ENCODE measurements around the gene SLC38A8. TPM values are rescaled to one million over a fixed set of nuclear protein-coding genes. Genes with fewer than 3 reads are reported as not detected.
A peak's percentile ranks its signal among the peaks of the same experiment; 100 is the strongest.

SLC38A8 gene
- total RNA-seq, 1 donor from 2014 or later = 0.78 TPM

GRCh38 chr16:84040823-84041820 lies 1.5 kb downstream of the SLC38A8 start:
- DNase-seq (peak; percentile 34), ATAC-seq (ENCODE audit: poor library complexity) (no peak)
- intact Hi-C loops (cut with DNase I) = no loop called here

GRCh38 chr16:84040226-84040822 lies 2.3 kb downstream of the SLC38A8 start:
- intact Hi-C loops (cut with DNase I) = no loop called here
- ATAC-seq (ENCODE audit: poor library complexity) = no peak
- DNase-seq = peak; percentile 38

GRCh38 chr16:84039696-84040095 lies 2.9 kb downstream of the SLC38A8 start:
- intact Hi-C loops (cut with DNase I) = no loop called here
- DNase-seq (peak; percentile 19), ATAC-seq (ENCODE audit: poor library complexity) (no peak)

DNA sequence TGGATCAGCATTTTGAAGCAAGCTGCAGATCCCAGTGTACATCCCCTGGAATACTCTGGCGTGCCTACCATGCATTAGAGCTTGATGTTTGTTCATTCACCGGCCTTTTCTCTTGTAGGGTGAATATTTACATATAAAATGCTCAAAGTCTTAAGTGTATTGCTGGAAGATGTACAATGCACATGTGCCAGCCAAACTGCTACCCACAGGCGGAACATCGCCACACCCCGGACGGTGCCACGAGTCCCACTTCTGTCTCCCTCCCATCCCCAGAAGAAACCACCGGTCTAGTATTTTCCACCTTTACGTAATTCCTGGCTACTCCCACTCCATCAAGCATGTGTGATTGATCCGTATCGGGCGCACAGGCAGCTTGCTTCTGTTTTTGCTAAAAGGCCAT lies 4.1 kb downstream of the SLC38A8 start:
- intact Hi-C loops (cut with DNase I) = no loop called here
- no peak for ATAC-seq (ENCODE audit: poor library complexity)

GRCh38 chr16:84036982-84037425 lies 5.6 kb downstream of the SLC38A8 start:
- ATAC-seq (ENCODE audit: poor library complexity) (peak; percentile 70), DNase-seq (no peak)
- intact Hi-C loops (cut with DNase I) = no loop called here

More for the DNA sequence above, 4.1 kb downstream of the SLC38A8 start:
- DNase-seq = no peak

DNA sequence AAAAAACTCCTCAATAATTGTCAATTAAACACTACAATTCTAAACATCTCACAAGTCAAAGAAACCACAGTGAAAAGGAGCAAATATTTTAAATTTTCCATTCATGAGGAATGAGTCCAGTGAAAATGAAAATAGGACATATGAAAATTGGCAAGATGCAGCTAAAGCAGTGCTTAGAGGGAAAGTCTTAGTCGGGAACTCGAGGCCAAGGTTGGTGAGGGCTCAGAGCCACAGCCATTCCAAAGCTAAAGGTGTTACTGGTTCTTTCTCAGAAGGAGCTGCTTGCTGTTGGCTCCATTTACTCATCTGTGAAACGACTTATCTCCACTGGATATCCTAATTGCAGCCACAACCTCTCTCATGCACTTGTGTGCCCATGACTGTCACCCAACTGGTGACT lies 6.5 kb downstream of the SLC38A8 start:
- DNase-seq (no peak), ATAC-seq (ENCODE audit: poor library complexity) (no peak)
- intact Hi-C loops (cut with DNase I) = no loop called here

- ATAC-seq (ENCODE audit: poor library complexity) = no peak
- intact Hi-C loops (cut with DNase I) = no loop called here
- no peak for DNase-seq
Observed at GRCh38 chr16:84034516-84034915, 8.1 kb downstream of the SLC38A8 start.

DNA sequence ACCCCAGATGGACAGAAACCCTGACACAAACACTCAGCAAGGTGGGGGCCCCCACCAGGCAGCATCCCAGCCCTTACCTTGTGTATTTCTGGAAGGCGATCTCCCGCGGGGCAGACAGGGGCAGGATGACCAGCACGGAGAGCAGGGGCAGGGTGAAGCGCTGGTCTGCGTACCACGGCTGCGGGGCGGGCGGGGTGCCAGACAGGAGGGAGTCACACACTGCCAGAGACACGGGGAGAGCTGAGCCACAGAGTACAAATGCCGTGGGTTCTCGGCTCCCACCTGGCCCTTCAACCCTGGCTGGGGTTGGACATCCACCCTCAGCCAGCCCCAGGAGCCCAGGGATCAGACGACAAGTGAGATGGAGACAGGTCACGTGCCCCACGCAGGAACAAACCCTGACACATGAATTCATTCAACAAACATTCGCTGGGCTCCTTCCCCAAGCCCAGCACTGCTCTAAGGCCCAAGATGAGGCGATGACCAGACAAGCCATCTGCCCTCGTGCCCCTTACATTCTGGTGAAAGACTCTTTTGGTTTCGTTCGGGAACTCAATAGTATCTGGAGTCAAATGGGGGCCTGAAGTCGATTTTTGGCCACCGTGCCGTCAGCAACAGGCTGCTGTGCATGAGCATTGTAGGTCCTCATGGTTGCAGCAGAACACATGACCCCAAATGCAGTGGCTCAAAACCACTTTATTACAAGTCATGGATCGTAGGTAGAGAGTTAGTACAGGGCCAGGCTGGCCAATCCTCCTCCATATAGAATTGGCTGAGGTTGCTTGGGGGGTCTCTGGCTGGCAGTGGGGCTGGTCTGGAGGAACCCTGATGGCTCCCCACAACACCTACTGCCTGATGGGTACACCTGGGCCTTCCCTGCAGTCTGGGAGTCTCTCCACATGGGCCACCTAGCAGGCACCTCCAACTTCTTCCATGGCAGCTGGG lies 9.1 kb downstream of the SLC38A8 start:
- ATAC-seq (ENCODE audit: poor library complexity) (no peak), DNase-seq (no peak)
- intact Hi-C loops (cut with DNase I) = no loop called here

DNA sequence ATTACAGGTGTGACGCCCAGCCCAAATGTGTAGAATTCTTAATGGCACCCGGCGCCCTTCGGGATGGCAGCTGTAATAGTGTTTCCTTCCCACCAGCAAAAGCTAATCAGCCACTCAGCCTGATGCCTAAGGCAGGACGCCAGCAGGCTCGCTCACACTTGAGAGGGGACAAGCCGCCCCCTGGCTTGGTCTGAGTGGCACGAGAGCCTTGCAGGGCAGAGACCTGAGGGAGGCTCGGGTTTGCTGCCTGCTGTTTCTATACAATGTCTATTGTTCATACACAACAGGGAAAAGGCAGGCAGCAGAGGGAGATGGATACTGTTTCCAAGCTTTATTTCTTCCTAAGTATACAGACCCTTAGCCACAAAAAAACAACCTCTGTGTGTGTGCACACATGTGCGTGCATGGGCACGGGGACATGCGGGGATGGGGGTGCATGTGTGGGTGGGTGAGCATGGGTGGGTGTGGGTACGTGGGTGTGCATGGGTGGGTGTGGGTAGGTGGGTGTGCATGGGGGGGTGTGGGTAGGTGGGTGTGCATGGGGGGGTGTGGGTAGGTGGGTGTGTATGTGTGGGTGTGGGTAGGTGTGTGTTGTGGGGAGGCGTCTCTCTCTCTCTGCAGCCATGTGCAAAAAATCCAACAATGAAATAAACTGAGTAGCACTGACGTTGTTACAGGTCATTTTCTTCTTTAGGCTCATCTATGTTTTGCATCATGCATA lies 10.0 kb downstream of the SLC38A8 start:
- intact Hi-C loops (cut with DNase I) = no loop called here
- DNase-seq = peak; percentile 75
- ATAC-seq (ENCODE audit: poor library complexity) = peak; percentile 78

GRCh38 chr16:84031556-84031955 lies 11.0 kb downstream of the SLC38A8 start:
- no peak for ATAC-seq (ENCODE audit: poor library complexity)
- no peak for DNase-seq
- intact Hi-C loops (cut with DNase I) = no loop called here

- ATAC-seq (ENCODE audit: poor library complexity) = no peak
- DNase-seq = no peak
- intact Hi-C loops (cut with DNase I) = no loop called here
Observed at GRCh38 chr16:84029297-84030047, 13.1 kb downstream of the SLC38A8 start.

DNA sequence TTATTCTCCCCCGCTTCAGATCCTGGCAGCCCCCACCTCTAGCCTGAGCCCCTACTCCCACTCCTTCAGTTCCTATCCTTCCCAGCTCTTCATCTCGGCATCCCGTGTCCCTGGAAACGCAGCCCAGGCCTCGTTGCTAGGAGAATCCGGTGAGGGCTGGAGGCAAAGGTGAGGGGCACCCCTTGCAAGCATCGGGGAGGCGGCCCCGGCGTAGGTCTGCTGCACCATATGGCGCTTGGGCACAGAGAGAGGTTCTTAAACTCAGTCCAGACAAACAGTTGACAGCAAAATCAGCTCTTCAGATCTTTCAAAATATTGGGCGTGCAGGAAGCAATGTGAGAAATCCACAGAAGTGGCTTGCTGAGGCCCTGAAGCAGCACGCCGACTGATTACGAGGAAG lies 15.0 kb downstream of the SLC38A8 start:
- intact Hi-C loops (cut with DNase I) = no loop called here
- ATAC-seq (ENCODE audit: poor library complexity) (no peak), DNase-seq (no peak)

- intact Hi-C loops (cut with DNase I) = no loop called here
- DNase-seq = no peak
- ATAC-seq (ENCODE audit: poor library complexity) = no peak
Observed at GRCh38 chr16:84026606-84027005, 16.0 kb downstream of the SLC38A8 start.

DNA sequence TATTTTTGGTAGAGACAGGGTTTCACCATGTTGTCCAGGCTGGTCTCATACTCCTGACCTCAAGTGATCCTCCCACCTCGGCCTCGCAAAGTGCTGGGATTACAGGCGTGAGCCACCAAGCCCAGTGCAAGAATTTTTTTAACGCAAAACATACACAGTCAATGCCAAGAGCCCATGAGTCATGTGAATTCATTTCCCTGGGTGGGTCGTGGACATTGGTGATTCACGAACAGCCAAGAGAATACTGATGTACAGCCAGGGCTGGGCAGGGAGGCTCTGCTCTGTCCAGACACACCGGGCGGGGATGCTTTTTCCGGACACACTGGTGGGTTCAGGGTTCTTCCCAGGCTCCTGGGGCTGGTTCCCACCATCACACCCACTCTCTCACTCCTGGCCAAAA lies 17.7 kb downstream of the SLC38A8 start:
- DNase-seq (no peak), ATAC-seq (ENCODE audit: poor library complexity) (no peak)
- intact Hi-C loops (cut with DNase I) = no loop called here

DNA sequence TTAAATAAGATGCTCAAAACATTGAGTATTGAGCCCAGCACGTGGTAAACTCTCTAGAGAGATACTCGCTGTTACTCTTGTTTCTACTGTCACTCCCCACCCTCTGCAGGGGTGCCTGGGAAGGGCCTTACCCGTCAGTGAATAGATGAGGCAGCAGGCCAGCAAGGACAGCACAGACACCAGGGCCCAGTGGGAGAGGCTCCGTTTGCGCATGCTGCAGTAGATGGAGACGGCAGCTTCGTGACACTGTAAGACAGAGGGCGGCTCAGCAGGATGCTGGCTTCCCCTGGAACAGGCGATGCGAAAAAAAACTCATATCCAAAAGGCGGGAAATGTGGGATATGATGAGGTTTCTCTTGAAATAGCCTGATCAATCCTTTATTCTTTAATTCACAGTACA lies 20.0 kb downstream of the SLC38A8 start:
- no peak for ATAC-seq (ENCODE audit: poor library complexity)
- no peak for DNase-seq
- intact Hi-C loops (cut with DNase I) = no loop called here

DNA sequence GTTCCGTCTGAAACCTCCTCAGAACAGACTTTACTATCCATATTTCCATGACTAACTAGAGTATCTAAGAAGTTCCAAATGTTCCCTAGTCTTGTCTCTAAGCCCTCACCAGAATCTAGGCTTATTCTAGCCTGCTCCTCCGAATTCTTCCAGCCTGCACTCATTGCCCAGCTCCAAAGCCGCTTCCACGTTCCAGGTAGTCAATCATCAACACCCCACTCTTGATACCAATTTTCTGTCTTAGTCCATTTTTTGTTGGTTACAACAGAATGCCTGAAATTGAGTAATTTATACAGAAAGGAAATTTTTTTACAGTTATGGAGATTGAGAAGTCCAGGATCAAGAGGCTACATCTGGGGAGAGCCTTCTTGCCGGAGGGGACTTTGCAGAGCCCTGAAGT lies 21.1 kb downstream of the SLC38A8 start:
- intact Hi-C loops (cut with DNase I) = no loop called here
- no peak for ATAC-seq (ENCODE audit: poor library complexity)
- no peak for DNase-seq

DNA sequence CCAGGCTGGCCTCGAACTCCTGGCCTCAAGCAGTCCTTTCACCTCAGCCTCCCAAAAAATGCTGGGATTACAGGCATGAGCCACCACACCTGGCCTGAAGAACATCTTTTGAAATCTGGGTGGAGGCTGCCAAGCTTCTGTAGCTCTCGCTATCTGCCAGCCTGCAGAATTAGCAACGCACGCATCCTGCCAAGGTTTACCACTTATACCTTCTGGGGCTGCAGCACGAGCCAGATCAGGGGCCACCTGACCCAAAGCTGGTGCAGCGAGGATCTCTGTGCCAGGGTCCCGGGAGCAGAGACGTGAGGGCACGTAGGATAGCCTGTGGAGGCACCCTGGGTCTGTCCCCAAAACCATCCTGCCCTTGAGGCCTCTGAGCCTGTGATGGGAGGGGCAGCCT lies 22.2 kb downstream of the SLC38A8 start:
- ATAC-seq (ENCODE audit: poor library complexity) = peak; percentile 95
- intact Hi-C loops (cut with DNase I) = no loop called here
- peak; percentile 66 for DNase-seq

DNA sequence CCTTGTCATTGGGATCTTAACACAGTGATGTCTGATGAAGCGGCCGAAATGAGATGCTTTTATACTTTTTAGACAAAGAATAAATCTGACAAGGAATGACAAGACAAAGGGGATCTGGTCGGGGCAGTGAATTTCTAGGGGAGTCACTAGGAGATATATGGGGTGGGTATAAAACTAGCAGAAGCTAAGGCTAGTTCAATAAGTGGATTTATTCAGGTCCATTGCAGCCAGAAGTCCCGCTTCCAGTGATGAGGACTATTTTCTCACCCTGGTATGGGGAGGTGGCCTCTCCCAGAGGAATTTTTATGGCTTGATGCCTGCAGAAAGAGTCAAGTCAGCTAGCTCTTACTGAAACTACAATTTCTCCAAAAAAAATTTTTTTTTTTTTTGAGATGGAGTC lies 23.9 kb downstream of the SLC38A8 start:
- ATAC-seq (ENCODE audit: poor library complexity) = no peak
- intact Hi-C loops (cut with DNase I) = no loop called here
- DNase-seq = no peak

All from Right ventricle myocardium superior (tissue), 1 donor.